22Rv1 (cell line): ENCODE measurements around the gene HOXD8.

Experiments
- CTCF ChIP-seq: fragments of 450-650 bp; IDR thresholded peaks from 2 replicates; pipeline ENCODE4 v1.5.1; 2017; ENCODE audit warnings: mild to moderate bottlenecking
- ZFX ChIP-seq: fragments of 450-650 bp; IDR thresholded peaks from 2 replicates; pipeline ENCODE4 v1.6.1; 2017; ENCODE audit warnings: antibody characterized with exemption, borderline replicate concordance

GRCh38 chr2:176154576-176155252, 25.2 kb downstream of the HOXD8 start:
- TF ChIP-seq CTCF, result no peak
- no peak for TF ChIP-seq ZFX
